ENCODE data around the gene SNTB2. TPM values are rescaled to one million over a fixed set of nuclear protein-coding genes. Genes with fewer than 3 reads are reported as not detected.

SNTB2 gene
- total and polyA plus RNA-seq, 2 of the 13 experiments (the other 11 are each of a cell fraction or from before 2014, with no cell fraction given), result 11.5 to 19.2 TPM

DNA sequence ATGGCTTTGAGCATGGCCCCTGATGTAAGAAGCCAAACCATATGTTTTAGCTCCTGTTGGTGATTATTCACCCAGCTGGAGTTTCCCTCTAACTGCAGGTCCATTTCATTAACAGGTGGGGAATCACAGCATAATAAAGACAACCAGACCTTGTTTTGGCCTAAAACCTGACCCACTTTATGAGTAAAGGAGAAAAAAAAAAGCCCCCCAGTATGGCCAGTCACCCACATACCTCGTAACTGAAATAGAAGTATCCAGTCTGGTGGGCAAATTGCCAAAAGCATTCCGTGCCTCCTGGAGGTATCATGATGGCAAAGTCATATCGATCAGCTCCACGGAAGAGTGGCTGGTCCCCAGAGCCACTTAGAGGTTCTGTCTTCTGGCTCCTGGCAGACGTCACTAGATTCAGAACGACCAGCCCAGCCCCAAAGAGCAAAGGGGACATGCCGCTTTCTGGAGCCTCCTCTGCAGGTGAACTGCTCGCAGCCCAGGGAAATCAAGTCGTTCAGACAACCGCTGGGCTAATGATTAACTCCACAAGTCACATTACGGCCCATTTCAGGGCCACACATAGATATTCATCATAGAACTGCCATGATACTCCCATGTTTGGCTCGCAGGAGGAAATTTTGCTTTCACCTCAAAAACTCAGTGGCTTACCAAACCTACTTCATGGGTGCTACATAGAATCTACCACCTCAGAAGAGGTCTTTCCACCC lies 164.5 kb downstream of the SNTB2 start, which contains the start of gene TMED6:
TMED6 (minus strand) TSS at position 478 of the 719 bp plus-strand sequence; CDS start at position 445, 33 bp downstream.
- in situ Hi-C loops (cut with HindIII; ENCODE audit: extremely low pct_ligation_motif_present, low pct_unique_long_range_greater_than_20kb), result no loop called here
- Histone ChIP-seq H3K36me3 (replicated peaks in 1 of 2; ENCODE audit: control insufficient read depth in 1 of 2, insufficient read depth in 2 of 2, low read length in 2 of 2) (peaks cover 3 to 8% of the 10 kb centered on the region in 2 experiments; a peak in 4 of 5 replicates), H3K4me1 (ENCODE audit: insufficient read depth, low read length) (peaks cover 24% of the 10 kb centered on the region), H3K27ac (ENCODE audit: extremely low read length, insufficient read depth, low read length) (peak within 1 kb of the TSS; percentile 39), H2AFZ (ENCODE audit: low read length) (no peak within 1 kb of the TSS), H3K4me3 (replicated peaks in 1 of 3; ENCODE audit: insufficient read depth in 1 of 3, low read depth in 2 of 3, low read length in 3 of 3) (peak within 1 kb of the TSS; percentile 54 to 64 (median 61)), H3K4me2 (ENCODE audit: low read depth, low read length) (peak within 1 kb of the TSS; percentile 91), H4K20me1 (ENCODE audit: insufficient read depth, low read length) (no peaks in the 10 kb centered on the region), H3K79me2 (ENCODE audit: insufficient read depth, low read length) (no peaks in the 10 kb centered on the region), H3K9ac (ENCODE audit: insufficient read depth, low read depth, low read length) (peak within 1 kb of the TSS; percentile 59), H3K27me3 (ENCODE audit: control insufficient read depth in 1 of 2, insufficient read depth in 2 of 2, low read length in 2 of 2) (no peaks in the 10 kb centered on the region), H3K9me3 (ENCODE audit: low read length) (no peaks in the 10 kb centered on the region)
- peak; percentile 93 for ATAC-seq
- 2% methylated on average over 11 of the region's 12 CpGs for WGBS (ENCODE audit: low lambda C conversion rate)
- CTCF ChIA-PET (ENCODE audit: low intra/inter-chr PET ratio, low total read pairs), result no interaction called here
- BruUV-seq (replicated peaks), result no TSS peak
- peak; percentile 99 for FAIRE-seq
- intact Hi-C loops (cut with micrococcal nuclease; ENCODE audit: unreplicated experiment), result loop anchor here (5.0 kb wide), 1 partner anchor 36 kb away; the partner anchor contains the start of gene TERF2
- peak; percentile 92 for DNase-seq (ENCODE audit: low spot score)
- POLR2A ChIA-PET, result interaction anchor here (1.1 to 4.1 kb wide), 11 partner anchors 10 to 403 kb away, joined by 4 to 22 read pairs (median 5); partner anchors contain the start of genes COG8, NIP7, NOB1 and PDF
- TF ChIP-seq NFE2 (CRISPR knock-in tag; IDR thresholded peaks at IDR 0.05) (0 out of 2 replicates have a peak, but pooled peaks have one; percentile 24), TIGD3 (CRISPR knock-in tag; IDR thresholded peaks at IDR 0.05; ENCODE audit: borderline replicate concordance) (no peak; the same call in 1 of the 2 replicates), YEATS4 (CRISPR knock-in tag; IDR thresholded peaks at IDR 0.05; ENCODE audit: borderline replicate concordance) (peak; percentile 45; the same call in 1 of the 2 replicates), DBP (CRISPR knock-in tag; IDR thresholded peaks at IDR 0.05; ENCODE audit: not compliant biosample characterization) (no peak), FOSL2 (CRISPR knock-in tag; IDR thresholded peaks at IDR 0.05) (peak; percentile 32; the same call in 1 of the 2 replicates), KAT7 (CRISPR knock-in tag; IDR thresholded peaks at IDR 0.05; ENCODE audit: borderline replicate concordance) (peak; percentile 10; the same call in 1 of the 2 replicates), GATA4 (IDR thresholded peaks at IDR 0.05; ENCODE audit: borderline replicate concordance, low read depth) (no peak), KDM5B (CRISPR knock-in tag; IDR thresholded peaks at IDR 0.05; ENCODE audit: borderline replicate concordance) (peak; percentile 47; the same call in 1 of the 2 replicates), ZNF619 (CRISPR knock-in tag; IDR thresholded peaks at IDR 0.05) (peak; percentile 69; the same call in 1 of the 2 replicates)
- TF ChIP-seq, protein P1, sequence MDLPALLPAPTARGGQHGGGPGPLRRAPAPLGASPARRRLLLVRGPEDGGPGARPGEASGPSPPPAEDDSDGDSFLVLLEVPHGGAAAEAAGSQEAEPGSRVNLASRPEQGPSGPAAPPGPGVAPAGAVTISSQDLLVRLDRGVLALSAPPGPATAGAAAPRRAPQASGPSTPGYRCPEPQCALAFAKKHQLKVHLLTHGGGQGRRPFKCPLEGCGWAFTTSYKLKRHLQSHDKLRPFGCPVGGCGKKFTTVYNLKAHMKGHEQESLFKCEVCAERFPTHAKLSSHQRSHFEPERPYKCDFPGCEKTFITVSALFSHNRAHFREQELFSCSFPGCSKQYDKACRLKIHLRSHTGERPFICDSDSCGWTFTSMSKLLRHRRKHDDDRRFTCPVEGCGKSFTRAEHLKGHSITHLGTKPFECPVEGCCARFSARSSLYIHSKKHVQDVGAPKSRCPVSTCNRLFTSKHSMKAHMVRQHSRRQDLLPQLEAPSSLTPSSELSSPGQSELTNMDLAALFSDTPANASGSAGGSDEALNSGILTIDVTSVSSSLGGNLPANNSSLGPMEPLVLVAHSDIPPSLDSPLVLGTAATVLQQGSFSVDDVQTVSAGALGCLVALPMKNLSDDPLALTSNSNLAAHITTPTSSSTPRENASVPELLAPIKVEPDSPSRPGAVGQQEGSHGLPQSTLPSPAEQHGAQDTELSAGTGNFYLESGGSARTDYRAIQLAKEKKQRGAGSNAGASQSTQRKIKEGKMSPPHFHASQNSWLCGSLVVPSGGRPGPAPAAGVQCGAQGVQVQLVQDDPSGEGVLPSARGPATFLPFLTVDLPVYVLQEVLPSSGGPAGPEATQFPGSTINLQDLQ (CRISPR knock-in tag; IDR thresholded peaks at IDR 0.05), result no peak
- TF ChIP-seq, protein P2, sequence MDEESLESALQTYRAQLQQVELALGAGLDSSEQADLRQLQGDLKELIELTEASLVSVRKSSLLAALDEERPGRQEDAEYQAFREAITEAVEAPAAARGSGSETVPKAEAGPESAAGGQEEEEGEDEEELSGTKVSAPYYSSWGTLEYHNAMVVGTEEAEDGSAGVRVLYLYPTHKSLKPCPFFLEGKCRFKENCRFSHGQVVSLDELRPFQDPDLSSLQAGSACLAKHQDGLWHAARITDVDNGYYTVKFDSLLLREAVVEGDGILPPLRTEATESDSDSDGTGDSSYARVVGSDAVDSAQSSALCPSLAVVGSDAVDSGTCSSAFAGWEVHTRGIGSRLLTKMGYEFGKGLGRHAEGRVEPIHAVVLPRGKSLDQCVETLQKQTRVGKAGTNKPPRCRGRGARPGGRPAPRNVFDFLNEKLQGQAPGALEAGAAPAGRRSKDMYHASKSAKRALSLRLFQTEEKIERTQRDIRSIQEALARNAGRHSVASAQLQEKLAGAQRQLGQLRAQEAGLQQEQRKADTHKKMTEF (CRISPR knock-in tag; IDR thresholded peaks at IDR 0.05), result peak; percentile 42; the same call in 1 of the 2 replicates
- TF ChIP-seq, protein P3, sequence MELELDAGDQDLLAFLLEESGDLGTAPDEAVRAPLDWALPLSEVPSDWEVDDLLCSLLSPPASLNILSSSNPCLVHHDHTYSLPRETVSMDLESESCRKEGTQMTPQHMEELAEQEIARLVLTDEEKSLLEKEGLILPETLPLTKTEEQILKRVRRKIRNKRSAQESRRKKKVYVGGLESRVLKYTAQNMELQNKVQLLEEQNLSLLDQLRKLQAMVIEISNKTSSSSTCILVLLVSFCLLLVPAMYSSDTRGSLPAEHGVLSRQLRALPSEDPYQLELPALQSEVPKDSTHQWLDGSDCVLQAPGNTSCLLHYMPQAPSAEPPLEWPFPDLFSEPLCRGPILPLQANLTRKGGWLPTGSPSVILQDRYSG (CRISPR knock-in tag; IDR thresholded peaks at IDR 0.05), result no peak
- TF ChIP-seq, protein P4, sequence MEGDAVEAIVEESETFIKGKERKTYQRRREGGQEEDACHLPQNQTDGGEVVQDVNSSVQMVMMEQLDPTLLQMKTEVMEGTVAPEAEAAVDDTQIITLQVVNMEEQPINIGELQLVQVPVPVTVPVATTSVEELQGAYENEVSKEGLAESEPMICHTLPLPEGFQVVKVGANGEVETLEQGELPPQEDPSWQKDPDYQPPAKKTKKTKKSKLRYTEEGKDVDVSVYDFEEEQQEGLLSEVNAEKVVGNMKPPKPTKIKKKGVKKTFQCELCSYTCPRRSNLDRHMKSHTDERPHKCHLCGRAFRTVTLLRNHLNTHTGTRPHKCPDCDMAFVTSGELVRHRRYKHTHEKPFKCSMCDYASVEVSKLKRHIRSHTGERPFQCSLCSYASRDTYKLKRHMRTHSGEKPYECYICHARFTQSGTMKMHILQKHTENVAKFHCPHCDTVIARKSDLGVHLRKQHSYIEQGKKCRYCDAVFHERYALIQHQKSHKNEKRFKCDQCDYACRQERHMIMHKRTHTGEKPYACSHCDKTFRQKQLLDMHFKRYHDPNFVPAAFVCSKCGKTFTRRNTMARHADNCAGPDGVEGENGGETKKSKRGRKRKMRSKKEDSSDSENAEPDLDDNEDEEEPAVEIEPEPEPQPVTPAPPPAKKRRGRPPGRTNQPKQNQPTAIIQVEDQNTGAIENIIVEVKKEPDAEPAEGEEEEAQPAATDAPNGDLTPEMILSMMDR (CRISPR knock-in tag; IDR thresholded peaks at IDR 0.05), result peak; percentile 22
